GM10847 (cell line): Measurements from ENCODE around the gene INO80D.

Experiments
- POLR2A ChIP-seq: IDR thresholded peaks from 2 replicates; pipeline ENCODE4 v1.6.1; 2011; ENCODE audit not compliant: insufficient read length; ENCODE audit errors: extremely low read depth

The INO80D gene, protein sequence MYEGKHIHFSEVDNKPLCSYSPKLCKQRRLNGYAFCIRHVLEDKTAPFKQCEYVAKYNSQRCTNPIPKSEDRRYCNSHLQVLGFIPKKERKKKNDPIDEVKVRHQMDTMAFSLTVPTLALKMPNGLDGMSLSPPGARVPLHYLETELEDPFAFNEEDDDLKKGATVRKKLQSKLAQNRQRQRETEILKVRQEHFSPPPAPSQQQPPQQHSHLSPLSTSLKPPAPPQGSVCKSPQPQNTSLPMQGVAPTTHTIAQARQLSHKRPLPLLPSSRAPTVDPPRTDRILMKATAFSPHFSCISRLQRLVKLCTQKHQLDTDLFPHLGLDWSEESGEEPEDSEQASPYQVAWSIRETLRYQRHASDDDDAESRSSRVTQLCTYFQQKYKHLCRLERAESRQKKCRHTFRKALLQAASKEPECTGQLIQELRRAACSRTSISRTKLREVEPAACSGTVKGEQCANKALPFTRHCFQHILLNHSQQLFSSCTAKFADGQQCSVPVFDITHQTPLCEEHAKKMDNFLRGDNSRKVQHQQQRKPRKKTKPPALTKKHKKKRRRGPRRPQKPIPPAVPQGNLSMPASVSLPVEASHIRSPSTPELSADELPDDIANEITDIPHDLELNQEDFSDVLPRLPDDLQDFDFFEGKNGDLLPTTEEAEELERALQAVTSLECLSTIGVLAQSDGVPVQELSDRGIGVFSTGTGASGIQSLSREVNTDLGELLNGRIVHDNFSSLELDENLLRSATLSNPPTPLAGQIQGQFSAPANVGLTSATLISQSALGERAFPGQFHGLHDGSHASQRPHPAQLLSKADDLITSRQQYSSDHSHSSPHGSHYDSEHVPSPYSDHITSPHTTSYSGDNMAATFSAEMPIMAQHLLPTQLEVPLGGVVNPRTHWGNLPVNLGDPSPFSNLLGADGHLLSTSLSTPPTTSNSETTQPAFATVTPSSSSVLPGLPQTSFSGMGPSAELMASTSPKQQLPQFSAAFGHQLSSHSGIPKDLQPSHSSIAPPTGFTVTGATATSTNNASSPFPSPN

GRCh38 chr2:206085742-206086445 is at the start of gene INO80D:
Gene INO80D (minus strand): TSS chr2:206086174. CDS start chr2:206063016, 23,158 bp downstream.
- TF ChIP-seq POLR2A = peak; percentile 44

DNA sequence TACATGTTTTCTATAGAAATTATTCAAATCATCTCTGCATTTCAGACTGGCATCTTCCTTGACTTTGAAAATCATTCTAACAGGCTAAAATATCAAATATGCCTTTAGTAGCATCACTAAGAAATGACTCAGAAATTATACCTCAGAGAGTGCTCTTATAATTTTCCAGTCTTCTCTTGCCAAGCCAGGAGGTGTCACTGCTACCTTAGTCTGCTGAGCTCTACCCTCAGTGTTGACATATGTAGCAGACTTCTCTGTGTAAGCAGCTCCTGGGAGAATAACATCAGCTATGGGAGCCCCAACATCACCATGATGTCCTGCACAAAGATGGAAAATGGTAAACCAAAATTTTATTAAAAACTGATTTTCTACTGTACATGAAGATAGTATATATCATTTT is 41.7 kb upstream of the INO80D start:
- TF ChIP-seq POLR2A = no peak

DNA sequence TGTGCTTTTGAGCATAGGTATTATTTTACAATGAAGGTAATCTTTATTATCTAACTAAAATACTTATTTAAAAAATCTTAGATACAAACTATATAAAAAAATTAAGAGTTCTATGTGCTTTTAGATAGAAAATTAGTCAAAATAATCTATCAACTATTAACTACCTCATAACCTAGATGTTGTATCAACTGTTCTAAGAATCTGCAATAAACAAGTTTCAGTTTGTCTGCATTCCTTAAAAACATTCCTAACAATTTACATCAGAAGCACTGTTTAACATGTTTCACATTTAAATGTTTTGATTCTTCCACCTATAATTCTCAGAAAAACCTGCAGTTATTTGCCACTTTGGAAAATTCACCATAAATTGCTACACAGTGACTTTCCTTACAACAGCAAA is 39.9 kb upstream of the INO80D start:
- no peak for TF ChIP-seq POLR2A

DNA sequence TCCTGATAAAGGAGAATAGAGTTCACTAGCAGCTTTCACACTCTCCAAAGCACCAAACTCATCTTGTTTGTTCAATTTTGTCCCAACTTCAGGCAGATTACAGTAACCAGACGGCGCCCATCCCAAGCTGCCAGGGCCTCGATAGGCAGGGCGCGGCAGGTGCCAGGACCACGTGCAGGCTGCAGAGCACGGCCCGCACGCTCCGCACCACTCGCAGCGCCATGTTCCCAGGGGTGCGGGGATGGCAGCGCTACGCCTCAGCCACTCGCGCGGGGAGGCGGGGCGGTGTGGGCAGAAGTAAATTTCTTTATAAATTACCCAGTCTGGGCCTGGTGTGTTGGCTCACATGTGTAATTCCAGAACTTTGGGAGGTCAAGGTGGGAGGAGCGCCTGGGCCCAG is 30.3 kb upstream of the INO80D start:
- TF ChIP-seq POLR2A = no peak

DNA sequence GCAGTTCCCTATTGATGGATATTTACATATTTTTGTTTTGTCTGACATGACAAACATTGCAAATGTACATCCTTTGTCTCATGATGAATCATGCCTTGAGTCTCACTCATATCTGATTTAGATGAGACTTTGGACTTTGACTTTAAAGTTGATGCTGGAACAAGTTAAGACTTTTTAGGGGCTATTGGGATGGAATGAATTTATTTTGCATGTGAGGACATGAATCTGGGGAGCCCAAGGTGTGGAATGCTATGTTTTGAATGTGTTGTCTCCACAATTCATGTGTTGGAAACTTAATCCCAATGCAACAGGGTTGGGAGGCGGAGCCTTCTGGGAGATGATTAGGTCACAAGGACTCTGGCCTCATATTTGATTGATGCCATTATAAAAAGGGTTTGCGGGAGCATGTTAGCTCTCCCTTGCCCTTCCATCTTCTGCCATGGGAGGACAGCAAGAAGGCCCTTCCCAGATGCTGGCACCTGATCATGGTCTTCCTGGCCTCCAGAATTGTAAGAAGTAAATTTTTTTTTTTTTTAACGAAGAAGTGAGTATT is 29.1 kb upstream of the INO80D start:
- no peak for TF ChIP-seq POLR2A

GRCh38 chr2:206112846-206113547 is 27.0 kb upstream of the INO80D start:
- no peak for TF ChIP-seq POLR2A

GRCh38 chr2:206112108-206112507 is 26.1 kb upstream of the INO80D start:
- no peak for TF ChIP-seq POLR2A

DNA sequence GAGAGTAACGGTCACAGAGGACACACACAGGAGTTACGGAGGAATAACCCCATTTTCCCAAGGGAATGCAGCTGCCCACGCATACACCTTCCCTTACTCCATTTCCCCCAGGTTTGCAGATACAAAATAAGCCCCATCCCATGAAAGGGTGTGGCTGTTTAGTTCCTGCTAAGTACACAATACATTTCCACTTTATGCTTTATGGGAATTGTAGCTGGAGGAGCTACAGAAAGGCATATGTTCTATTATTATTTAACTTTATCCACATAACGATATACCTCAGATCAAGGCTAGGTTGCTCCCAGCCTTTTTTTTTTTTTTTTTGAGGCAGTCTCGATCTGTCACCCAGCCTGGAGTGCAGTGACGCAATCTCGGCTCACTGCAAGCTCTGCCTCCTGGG is 22.7 kb upstream of the INO80D start:
- TF ChIP-seq POLR2A = no peak

- no peak for TF ChIP-seq POLR2A
Observed at GRCh38 chr2:206105541-206105940, 19.6 kb upstream of the INO80D start.

- TF ChIP-seq POLR2A = no peak
Observed at GRCh38 chr2:206105038-206105437, 19.1 kb upstream of the INO80D start.

GRCh38 chr2:206098471-206098870 is 12.5 kb upstream of the INO80D start:
- no peak for TF ChIP-seq POLR2A

DNA sequence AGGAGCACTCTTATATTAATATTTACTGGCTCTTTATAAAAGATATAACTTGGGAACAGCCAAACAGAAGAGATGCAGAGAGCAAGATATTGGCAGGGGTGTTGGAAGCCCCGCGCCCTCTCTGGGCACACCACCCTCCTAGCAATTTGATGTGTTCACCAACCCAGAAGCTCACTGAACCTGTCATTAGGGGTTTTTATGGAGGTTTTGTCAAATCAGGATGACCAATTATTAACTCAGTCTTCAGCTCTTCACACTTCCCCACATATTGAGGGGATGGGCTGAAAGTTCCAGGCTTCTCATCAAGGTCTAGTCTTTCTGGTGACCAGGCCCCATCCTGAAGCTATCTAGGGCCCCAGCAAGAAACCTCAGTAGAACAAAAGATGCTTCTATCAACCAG is 10.9 kb upstream of the INO80D start:
- no peak for TF ChIP-seq POLR2A

DNA sequence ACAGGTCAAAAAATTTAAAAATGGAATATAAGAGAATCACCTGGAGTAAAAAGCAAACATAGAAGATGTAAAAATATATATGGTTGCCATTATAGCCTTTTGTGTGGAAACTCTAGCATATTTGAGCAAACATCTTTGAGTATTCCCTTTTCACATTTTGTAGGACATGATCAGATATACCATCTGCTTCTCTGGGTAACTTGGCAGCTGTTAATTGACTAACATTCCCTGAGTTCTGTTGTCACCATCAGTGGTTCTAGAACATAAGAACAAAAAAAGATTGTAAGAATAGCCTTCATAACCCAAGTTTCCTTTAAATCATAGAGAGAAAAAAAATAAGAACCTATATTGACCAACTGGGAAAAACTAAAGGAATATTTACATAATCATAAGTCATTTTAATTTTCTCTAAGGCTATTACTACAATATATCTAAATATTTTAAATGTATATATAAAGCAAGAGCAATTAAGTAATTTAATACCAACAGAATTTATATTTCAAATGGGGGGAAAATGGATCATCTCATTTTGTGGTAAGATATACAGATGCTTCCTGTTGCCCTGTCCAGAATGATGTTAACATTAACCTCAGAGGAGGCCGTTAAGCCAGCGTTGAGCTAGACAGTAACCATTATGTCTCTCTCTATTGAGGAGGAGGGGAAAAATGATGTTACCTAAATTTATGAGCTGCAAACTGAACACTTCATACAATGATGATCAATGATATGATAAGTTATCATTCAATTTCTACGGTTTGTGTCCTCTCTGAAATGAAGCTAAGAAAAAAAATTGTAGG is 9.8 kb upstream of the INO80D start:
- no peak for TF ChIP-seq POLR2A

DNA sequence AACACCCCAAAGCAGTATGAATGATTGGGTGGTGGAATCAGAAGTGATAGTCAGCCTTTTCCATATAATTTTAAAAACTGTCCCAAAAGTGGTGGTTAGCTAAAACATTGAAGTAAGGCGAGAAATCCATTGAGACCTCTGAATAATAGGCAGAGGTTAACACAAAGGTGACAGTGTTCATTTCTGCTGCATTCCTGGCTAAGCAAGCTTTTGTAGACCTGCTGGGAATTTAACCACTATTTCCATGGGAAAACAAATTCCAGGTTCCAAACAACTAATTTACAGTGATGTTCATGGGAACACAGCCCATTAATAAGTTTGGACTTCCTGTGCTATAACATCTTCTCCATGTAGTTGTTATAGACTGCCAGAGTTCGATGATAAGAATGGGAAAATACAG is 6.3 kb upstream of the INO80D start:
- TF ChIP-seq POLR2A = no peak
